Measurements from ENCODE around the gene TEX52. TPM values are rescaled to one million over a fixed set of nuclear protein-coding genes. Genes with fewer than 3 reads are reported as not detected.

TEX52 gene
- total and polyA plus RNA-seq, 2 of the 13 experiments (the other 11 are each of a cell fraction or from before 2014, with no cell fraction given) = 0.05 TPM; not detected in 1

- peaks cover 0 to 7% of the 10 kb centered on the region in 2 experiments; a peak in 1 of 5 replicates for H3K36me3 ChIP-seq (replicated peaks in 1 of 2; ENCODE audit: control insufficient read depth in 1 of 2, insufficient read depth in 2 of 2, low read length in 2 of 2)
- H3K27me3 ChIP-seq (ENCODE audit: control insufficient read depth in 1 of 2, insufficient read depth in 2 of 2, low read length in 2 of 2) = no peaks in the 10 kb centered on the region; a peak in 1 of 5 replicates
- H4K20me1 ChIP-seq (ENCODE audit: insufficient read depth, low read length) = no peaks in the 10 kb centered on the region
- ChIA-PET CTCF (ENCODE audit: low intra/inter-chr PET ratio, low total read pairs) (interaction anchor here (1.2 to 2.4 kb wide), 2 partner anchors 60 to 150 kb away, joined by 9 to 16 read pairs; no protein-coding TSS in a partner anchor), POLR2A (interaction anchor here (0.8 to 1.5 kb wide), 6 partner anchors 35 to 189 kb away, joined by 3 to 4 read pairs (median 4); no protein-coding TSS in a partner anchor)
- intact Hi-C loops (cut with micrococcal nuclease; ENCODE audit: unreplicated experiment) = loop anchor here (1.0 to 5.0 kb wide), 2 partner anchors 38 to 59 kb away; no protein-coding TSS in a partner anchor
- peaks cover 25% of the 10 kb centered on the region for H3K79me2 ChIP-seq (ENCODE audit: insufficient read depth, low read length)
- no peak overlapping the region for H3K4me2 ChIP-seq (ENCODE audit: low read depth, low read length)
- 51% methylated on average over 2 of the region's 2 CpGs for WGBS (ENCODE audit: low lambda C conversion rate)
- no peaks in the 10 kb centered on the region for H3K9me3 ChIP-seq (ENCODE audit: low read length)
- TF ChIP-seq ZNF263 (CRISPR knock-in tag; IDR thresholded peaks at IDR 0.05) = peak; percentile 25; the same call in 1 of the 2 replicates
- no peak for TF ChIP-seq ZNF530 (CRISPR knock-in tag; IDR thresholded peaks at IDR 0.05; ENCODE audit: low read depth)
- no peak for TF ChIP-seq FOSL2 (CRISPR knock-in tag; IDR thresholded peaks at IDR 0.05)
- no TSS peak for BruUV-seq (replicated peaks)
- FAIRE-seq (no peak), ATAC-seq (peak; percentile 16; the same call in 2 of the 3 replicates), DNase-seq (ENCODE audit: low spot score) (no peak)
- in situ Hi-C loops (cut with HindIII; ENCODE audit: extremely low pct_ligation_motif_present, low pct_unique_long_range_greater_than_20kb) = loop anchor here (5.0 to 10.0 kb wide), 2 partner anchors 72 to 150 kb away; partner anchors contain the start of gene TEAD4
- H3K9ac ChIP-seq (ENCODE audit: insufficient read depth, low read depth, low read length) = no peak overlapping the region
- H2AFZ ChIP-seq (ENCODE audit: low read length) = no peak overlapping the region
- H3K4me1 ChIP-seq (ENCODE audit: insufficient read depth, low read length) = peaks cover 45% of the 10 kb centered on the region
- no peak overlapping the region for H3K4me3 ChIP-seq (replicated peaks in 1 of 3; ENCODE audit: insufficient read depth in 1 of 3, low read depth in 2 of 3, low read length in 3 of 3)
- H3K27ac ChIP-seq (ENCODE audit: extremely low read length, insufficient read depth, low read length) = no peak overlapping the region
Measured at GRCh38 chr12:2884810-2885209, 28.0 kb upstream of the TEX52 start.

GRCh38 chr12:2879853-2880252, 23.0 kb upstream of the TEX52 start:
- TF ChIP-seq ZNF674 (CRISPR knock-in tag; IDR thresholded peaks at IDR 0.05; ENCODE audit: low read depth) = no peak
- no TSS peak for BruUV-seq (replicated peaks)
- Histone ChIP-seq H2AFZ (ENCODE audit: low read length) (no peak overlapping the region), H3K9me3 (ENCODE audit: low read length) (no peaks in the 10 kb centered on the region), H3K4me2 (ENCODE audit: low read depth, low read length) (no peak overlapping the region), H3K79me2 (ENCODE audit: insufficient read depth, low read length) (peaks cover 61% of the 10 kb centered on the region), H3K4me1 (ENCODE audit: insufficient read depth, low read length) (peaks cover 45% of the 10 kb centered on the region), H4K20me1 (ENCODE audit: insufficient read depth, low read length) (no peaks in the 10 kb centered on the region), H3K27ac (ENCODE audit: extremely low read length, insufficient read depth, low read length) (no peak overlapping the region), H3K4me3 (replicated peaks in 1 of 3; ENCODE audit: insufficient read depth in 1 of 3, low read depth in 2 of 3, low read length in 3 of 3) (no peak overlapping the region), H3K27me3 (ENCODE audit: control insufficient read depth in 1 of 2, insufficient read depth in 2 of 2, low read length in 2 of 2) (no peaks in the 10 kb centered on the region; a peak in 2 of 5 replicates), H3K36me3 (replicated peaks in 1 of 2; ENCODE audit: control insufficient read depth in 1 of 2, insufficient read depth in 2 of 2, low read length in 2 of 2) (no peaks in the 10 kb centered on the region; a peak in 1 of 5 replicates), H3K9ac (ENCODE audit: insufficient read depth, low read depth, low read length) (no peak overlapping the region)
- intact Hi-C loops (cut with micrococcal nuclease; ENCODE audit: unreplicated experiment) (no loop called here), in situ Hi-C loops (cut with HindIII; ENCODE audit: extremely low pct_ligation_motif_present, low pct_unique_long_range_greater_than_20kb) (loop anchor here (10.0 kb wide), 1 partner anchor 155 kb away; no protein-coding TSS in a partner anchor)
- FAIRE-seq = no peak
- CTCF ChIA-PET (ENCODE audit: low intra/inter-chr PET ratio, low total read pairs) = no interaction called here
- POLR2A ChIA-PET = no interaction called here
- WGBS (ENCODE audit: low lambda C conversion rate) = over 99% methylated on average over 3 of the region's 3 CpGs
- no peak for DNase-seq (ENCODE audit: low spot score)
- ATAC-seq = no peak

Data from HepG2 (cell line).